Dedifferentiated amniotic fluid mesenchymal stem cell (primary cell): ENCODE data around the gene SYTL4.
A peak's percentile ranks its signal among the peaks of the same experiment; 100 is the strongest.

ENCODE experiments used
- DNase-seq: peaks from one replicate; pipeline ENCODE4 v3.0.0-alpha.2; 2016; ENCODE audit errors: extremely low spot score

Gene SYTL4

GRCh38 chrX:100695302-100695701 lies 36.6 kb downstream of the SYTL4 start:
- no peak for DNase-seq

- no peak for DNase-seq
These were observed 44.4 kb downstream of the SYTL4 start for GRCh38 chrX:100687546-100687945.

GRCh38 chrX:100687128-100687527 lies 44.8 kb downstream of the SYTL4 start:
- DNase-seq, result no peak

GRCh38 chrX:100685997-100686305 lies 46.0 kb downstream of the SYTL4 start:
- no peak for DNase-seq

- DNase-seq, result peak; percentile 51
These were observed 46.5 kb downstream of the SYTL4 start for GRCh38 chrX:100685284-100685996.

DNA sequence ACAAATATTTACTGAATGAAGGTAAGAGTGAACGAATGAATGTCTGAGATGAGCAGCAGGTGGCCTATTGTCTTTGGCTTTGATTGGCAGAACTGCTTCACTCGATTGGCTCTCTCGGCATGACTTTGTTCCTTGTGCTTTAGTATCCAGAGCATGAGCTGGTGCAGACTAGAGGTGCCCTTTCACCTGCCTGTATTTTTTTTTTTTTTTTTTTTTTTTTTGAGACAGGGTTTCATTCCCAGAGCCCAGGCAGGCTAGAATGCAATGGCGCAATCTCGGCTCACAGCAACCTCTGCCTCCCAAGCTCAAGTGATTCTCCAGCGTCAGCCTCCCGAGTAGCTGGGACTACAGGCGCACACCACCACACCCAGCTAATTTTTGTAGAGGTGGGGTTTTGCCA lies 49.0 kb downstream of the SYTL4 start:
- DNase-seq, result no peak

GRCh38 chrX:100681599-100681998 lies 50.3 kb downstream of the SYTL4 start:
- DNase-seq, result no peak

- no peak for DNase-seq
These were observed 51.2 kb downstream of the SYTL4 start for GRCh38 chrX:100680756-100681155.

- no peak for DNase-seq
These were observed 54.2 kb downstream of the SYTL4 start for GRCh38 chrX:100677611-100678181.

GRCh38 chrX:100674705-100675104 lies 57.2 kb downstream of the SYTL4 start:
- DNase-seq, result no peak

GRCh38 chrX:100673397-100673953 lies 58.4 kb downstream of the SYTL4 start:
- no peak for DNase-seq

DNA sequence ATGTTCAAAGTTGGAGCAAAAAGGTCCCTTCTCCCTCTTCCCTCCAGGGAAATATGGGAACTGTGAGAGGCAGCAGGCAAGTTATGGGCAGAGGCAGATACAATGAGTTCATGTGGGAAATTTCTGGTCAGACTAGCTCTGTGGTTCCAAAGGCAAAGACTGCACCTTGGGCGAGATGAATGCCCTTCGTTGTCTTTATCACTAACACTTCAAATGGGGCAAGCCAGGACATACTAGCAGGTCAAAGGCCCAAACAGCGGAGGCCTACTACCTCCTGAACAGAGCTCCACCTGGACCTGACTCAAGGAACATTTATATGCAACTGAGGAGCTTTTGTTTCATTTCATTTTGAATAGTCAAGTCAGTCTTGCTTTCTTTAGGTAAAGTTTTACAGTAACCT lies 59.0 kb downstream of the SYTL4 start:
- DNase-seq, result no peak

- no peak for DNase-seq
These were observed 68.3 kb downstream of the SYTL4 start for GRCh38 chrX:100663642-100664041.

DNA sequence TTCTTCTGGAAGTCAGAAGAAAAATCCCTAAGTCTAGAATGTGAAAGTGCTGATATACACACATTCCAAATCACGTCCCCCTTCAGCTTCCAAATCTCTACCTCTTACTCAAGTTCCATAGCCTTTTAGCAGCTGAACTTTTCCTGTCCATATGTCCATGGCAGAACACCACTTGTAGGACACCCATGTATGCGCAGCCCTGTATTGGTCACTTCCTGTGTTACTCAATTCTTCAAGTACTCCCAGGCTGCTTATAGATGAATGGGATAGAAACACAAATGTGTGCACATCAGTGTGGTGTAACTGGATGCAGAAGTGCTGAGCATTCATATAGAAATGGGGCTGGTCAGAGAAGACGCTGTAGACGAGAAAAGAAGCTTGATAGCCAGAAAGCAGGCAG lies 69.1 kb downstream of the SYTL4 start:
- no peak for DNase-seq

GRCh38 chrX:100662170-100662569 lies 69.8 kb downstream of the SYTL4 start:
- no peak for DNase-seq

DNA sequence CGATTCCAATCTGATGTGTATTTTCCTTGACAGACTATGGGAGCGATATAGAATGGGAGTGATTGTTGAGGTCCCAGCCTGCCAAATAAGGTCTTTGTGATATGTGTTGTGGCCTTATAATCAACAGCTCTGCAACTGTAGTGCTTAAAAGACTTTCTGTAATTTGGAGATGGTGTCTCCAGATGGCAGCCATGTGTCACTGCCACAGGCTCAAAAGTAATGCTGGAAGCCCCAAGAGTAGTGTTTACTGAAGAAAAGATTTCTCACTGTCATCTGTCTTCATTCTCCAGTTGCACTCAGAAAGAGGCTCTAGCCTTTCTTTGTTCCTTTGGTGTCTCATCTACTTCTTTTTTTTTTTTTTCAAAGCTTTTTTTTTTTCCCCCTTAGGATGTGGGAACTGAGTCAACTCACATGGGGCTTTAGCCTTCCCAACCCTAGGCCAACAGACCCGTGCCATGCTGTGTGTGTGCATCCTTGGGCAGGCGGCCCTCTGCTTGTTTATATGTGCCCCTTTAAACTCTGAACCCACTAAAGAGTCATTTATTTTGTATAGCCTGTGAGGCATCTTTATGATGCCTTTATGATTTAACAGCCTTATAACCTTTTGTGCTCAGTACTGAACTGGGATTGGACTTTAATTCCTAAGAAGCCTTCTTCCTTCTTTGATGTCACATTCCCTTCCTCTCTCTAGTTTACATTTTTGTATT lies 72.3 kb downstream of the SYTL4 start:
- DNase-seq, result no peak

- DNase-seq, result no peak
These were observed 73.0 kb downstream of the SYTL4 start for GRCh38 chrX:100658941-100659381.

DNA sequence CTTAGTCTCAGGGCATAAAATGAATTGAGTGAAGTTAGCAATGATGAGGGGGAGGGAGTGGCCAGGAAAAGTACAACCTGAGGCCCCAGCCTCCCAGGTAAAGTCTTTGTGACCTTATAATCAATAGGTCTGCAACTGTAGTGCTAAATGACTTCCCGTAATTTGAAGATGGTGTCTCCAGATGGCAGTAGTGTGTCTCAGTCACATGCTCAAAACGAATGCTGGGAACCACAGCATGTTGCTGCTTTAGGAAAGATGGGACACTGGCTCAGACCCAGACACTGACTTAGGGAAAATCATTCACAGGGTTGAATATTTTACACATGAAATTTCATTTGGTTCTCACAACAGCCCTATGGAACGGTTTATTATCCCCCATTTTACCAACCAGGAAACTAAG lies 77.7 kb downstream of the SYTL4 start:
- DNase-seq, result no peak

DNA sequence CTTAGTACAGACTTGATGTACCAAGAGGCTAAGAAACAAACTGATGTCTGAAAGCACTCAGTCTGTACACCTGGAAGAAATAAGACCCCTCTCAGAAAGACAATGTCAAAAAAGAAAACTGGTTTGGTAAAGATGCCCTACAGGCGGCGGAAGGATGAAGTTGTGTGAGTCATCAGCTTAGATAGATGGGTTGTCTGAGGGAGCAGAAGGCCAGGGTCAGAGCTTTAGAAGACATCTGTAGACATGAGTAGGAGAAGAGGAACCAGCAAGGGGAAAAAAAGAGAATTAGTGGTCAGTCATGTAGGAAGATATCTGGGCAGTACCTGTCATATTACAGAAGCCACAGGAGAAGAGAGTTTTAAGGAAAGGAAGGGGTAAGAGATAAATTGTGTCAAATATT lies 79.7 kb downstream of the SYTL4 start:
- DNase-seq, result no peak

DNA sequence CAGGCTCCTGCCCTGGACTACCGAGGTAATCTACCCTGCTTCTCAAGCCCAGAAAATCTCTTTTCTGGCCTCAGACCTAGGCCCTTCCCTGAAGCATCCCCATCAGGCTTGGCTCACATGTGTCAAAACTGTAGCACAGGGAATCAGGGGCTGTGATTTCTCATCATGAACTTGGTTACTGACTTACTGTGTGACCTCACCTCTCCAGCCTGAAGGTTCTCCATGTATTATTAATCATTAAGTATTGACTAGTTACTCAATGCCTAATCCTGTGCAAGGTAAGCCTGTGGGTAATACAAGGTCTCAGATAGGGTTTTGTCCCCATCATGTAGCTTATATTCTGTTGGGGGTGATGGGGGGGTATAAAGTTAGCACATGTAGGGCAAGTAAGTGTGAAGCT lies 81.1 kb downstream of the SYTL4 start:
- no peak for DNase-seq

GRCh38 chrX:100649550-100650356 lies 82.2 kb downstream of the SYTL4 start:
- peak; percentile 66 for DNase-seq
